ENCODE results near the gene JUP. TPM values are rescaled to one million over a fixed set of nuclear protein-coding genes. Genes with fewer than 3 reads are reported as not detected.
A peak's percentile ranks its signal among the peaks of the same experiment; 100 is the strongest.
"Not testable (repeated sequence)": the region's sequence is repeated elsewhere in the genome, so short reads cannot be mapped to it uniquely, and the experiment has no call there.

JUP gene
- total RNA-seq, 1 experiment from 2014 or later = 352 TPM

- Histone ChIP-seq H3K9me3 (ENCODE audit: control insufficient read depth, insufficient read depth, low read depth, low read length) (no peaks in the 10 kb centered on the region), H3K4me1 (ENCODE audit: control insufficient read depth, insufficient read depth, low read length) (peaks cover 69% of the 10 kb centered on the region), H3K27ac (ENCODE audit: low read length) (peak overlapping the region; percentile 94), H3K36me3 (ENCODE audit: control insufficient read depth, insufficient read depth, low read length) (no peaks in the 10 kb centered on the region), H3K27me3 (ENCODE audit: control insufficient read depth, insufficient read depth, low read length) (no peaks in the 10 kb centered on the region), H3K4me3 (ENCODE audit: low read depth in 2 of 2, low read length in 2 of 2) (peak overlapping the region in 1 of 2 experiments; percentile 1; a peak in 1 of 4 replicates)
- ATAC-seq (peak; percentile 80), DNase-seq (ENCODE audit: low read depth, low spot score) (no peak)
- intact Hi-C loops (cut with micrococcal nuclease; ENCODE audit: unreplicated experiment) = no loop called here
- ChIA-PET POLR2A (interaction anchor here (0.7 to 1.9 kb wide), 3 partner anchors 9 to 27 kb away, joined by 3 to 14 read pairs (median 4); partner anchors contain the start of gene JUP), CTCF (interaction anchor here (0.5 to 1.9 kb wide), 5 partner anchors 9 to 315 kb away, joined by 3 to 26 read pairs (median 4); partner anchors contain the start of gene JUP)
- in situ Hi-C loops (cut with HindIII; ENCODE audit: low pct_unique_long_range_greater_than_20kb, low sequenced_read_pairs) = no loop called here
- no peak for TF ChIP-seq TCF7L2 (IDR thresholded peaks at IDR 0.05; ENCODE audit: low read depth, low read length)
- TF ChIP-seq SIN3A (IDR thresholded peaks at IDR 0.05; ENCODE audit: borderline replicate concordance, insufficient read depth, low read depth, low read length) = no peak
- no peak for TF ChIP-seq POLR2AphosphoS5 (IDR thresholded peaks at IDR 0.05; ENCODE audit: low read depth, low read length)
- no TSS peak for BruUV-seq (replicated peaks)
Measured at GRCh38 chr17:41777157-41777573, 9.3 kb downstream of the JUP start.

- POLR2A ChIA-PET = not testable (repeated sequence)
- H3K27ac ChIP-seq (ENCODE audit: low read length) = peak overlapping the region; percentile 94
Measured at GRCh38 chr17:41776262-41776900, 10.1 kb downstream of the JUP start.

GRCh38 chr17:41775394-41776226 is 10.9 kb downstream of the JUP start:
- TF ChIP-seq SIN3A (IDR thresholded peaks at IDR 0.05; ENCODE audit: borderline replicate concordance, insufficient read depth, low read depth, low read length) = no peak
- no peak for TF ChIP-seq POLR2AphosphoS5 (IDR thresholded peaks at IDR 0.05; ENCODE audit: low read depth, low read length)
- no peak for TF ChIP-seq TCF7L2 (IDR thresholded peaks at IDR 0.05; ENCODE audit: low read depth, low read length)
- no peak for TF ChIP-seq REST (IDR thresholded peaks at IDR 0.05; ENCODE audit: insufficient read depth in 1 of 2, low read depth in 2 of 2, low read length in 1 of 2)
- no peak for TF ChIP-seq CTCF (IDR thresholded peaks at IDR 0.05)
- Histone ChIP-seq H3K36me3 (ENCODE audit: control insufficient read depth, insufficient read depth, low read length) (no peaks in the 10 kb centered on the region), H3K27ac (ENCODE audit: low read length) (peak overlapping the region; percentile 67), H3K9me3 (ENCODE audit: control insufficient read depth, insufficient read depth, low read depth, low read length) (no peaks in the 10 kb centered on the region), H3K4me1 (ENCODE audit: control insufficient read depth, insufficient read depth, low read length) (peaks cover 58% of the 10 kb centered on the region), H3K27me3 (ENCODE audit: control insufficient read depth, insufficient read depth, low read length) (no peaks in the 10 kb centered on the region), H3K4me3 (ENCODE audit: low read depth in 2 of 2, low read length in 2 of 2) (no peak overlapping the region)
- POLR2A ChIA-PET = no interaction called here
- in situ Hi-C loops (cut with HindIII; ENCODE audit: low pct_unique_long_range_greater_than_20kb, low sequenced_read_pairs) (no loop called here), intact Hi-C loops (cut with micrococcal nuclease; ENCODE audit: unreplicated experiment) (no loop called here)
- DNase-seq (ENCODE audit: low read depth, low spot score) (no peak), ATAC-seq (no peak)
- CTCF ChIA-PET = interaction anchor here (0.5 kb wide), 1 partner anchor 88 kb away, joined by 5 read pairs; no protein-coding TSS in a partner anchor
- no TSS peak for BruUV-seq (replicated peaks)

More at GRCh38 chr17:41776262-41776900, 10.1 kb downstream of the JUP start:
- H3K36me3 ChIP-seq (ENCODE audit: control insufficient read depth, insufficient read depth, low read length); BruUV-seq (replicated peaks); ATAC-seq; H3K27me3 ChIP-seq (ENCODE audit: control insufficient read depth, insufficient read depth, low read length); DNase-seq (ENCODE audit: low read depth, low spot score); H3K4me3 ChIP-seq (ENCODE audit: low read depth in 2 of 2, low read length in 2 of 2); intact Hi-C loops (cut with micrococcal nuclease; ENCODE audit: unreplicated experiment); in situ Hi-C loops (cut with HindIII; ENCODE audit: low pct_unique_long_range_greater_than_20kb, low sequenced_read_pairs); H3K9me3 ChIP-seq (ENCODE audit: control insufficient read depth, insufficient read depth, low read depth, low read length): not testable (repeated sequence)
- CTCF ChIA-PET = interaction anchor here (0.5 to 1.1 kb wide), 3 partner anchors 23 to 87 kb away, joined by 3 to 5 read pairs (median 4); no protein-coding TSS in a partner anchor
- H3K4me1 ChIP-seq (ENCODE audit: control insufficient read depth, insufficient read depth, low read length) = peaks cover 61% of the 10 kb centered on the region
